LNCAP (cell line): Measurements from ENCODE around the gene SLX4IP.

Experiments
- TF ChIP-seq, protein P1 (sequence below): fragments of 450-650 bp; IDR thresholded peaks from 2 replicates; pipeline ENCODE4 v1.5.1; 2017; ENCODE audit warnings: mild to moderate bottlenecking

Gene SLX4IP

DNA sequence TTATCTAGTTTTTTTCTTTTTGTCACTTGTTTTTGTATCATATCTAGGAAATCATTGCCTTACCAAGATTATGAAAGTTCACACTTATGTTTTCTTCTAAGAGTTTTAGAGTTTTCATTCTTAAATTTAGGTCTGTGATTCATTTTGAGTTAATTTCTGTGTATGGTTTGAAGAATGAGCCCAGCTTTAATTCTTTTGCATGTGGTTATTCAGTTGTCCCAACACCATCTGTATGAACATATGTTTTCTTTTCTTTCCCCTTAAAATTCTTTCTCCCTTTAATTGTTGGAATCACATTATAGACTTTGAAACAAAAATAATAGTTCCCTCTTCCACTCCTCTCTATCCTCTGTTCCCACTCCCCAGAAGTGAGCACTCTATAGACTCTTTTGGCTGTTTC is 85.4 kb downstream of the SLX4IP start:
- TF ChIP-seq, protein P1, sequence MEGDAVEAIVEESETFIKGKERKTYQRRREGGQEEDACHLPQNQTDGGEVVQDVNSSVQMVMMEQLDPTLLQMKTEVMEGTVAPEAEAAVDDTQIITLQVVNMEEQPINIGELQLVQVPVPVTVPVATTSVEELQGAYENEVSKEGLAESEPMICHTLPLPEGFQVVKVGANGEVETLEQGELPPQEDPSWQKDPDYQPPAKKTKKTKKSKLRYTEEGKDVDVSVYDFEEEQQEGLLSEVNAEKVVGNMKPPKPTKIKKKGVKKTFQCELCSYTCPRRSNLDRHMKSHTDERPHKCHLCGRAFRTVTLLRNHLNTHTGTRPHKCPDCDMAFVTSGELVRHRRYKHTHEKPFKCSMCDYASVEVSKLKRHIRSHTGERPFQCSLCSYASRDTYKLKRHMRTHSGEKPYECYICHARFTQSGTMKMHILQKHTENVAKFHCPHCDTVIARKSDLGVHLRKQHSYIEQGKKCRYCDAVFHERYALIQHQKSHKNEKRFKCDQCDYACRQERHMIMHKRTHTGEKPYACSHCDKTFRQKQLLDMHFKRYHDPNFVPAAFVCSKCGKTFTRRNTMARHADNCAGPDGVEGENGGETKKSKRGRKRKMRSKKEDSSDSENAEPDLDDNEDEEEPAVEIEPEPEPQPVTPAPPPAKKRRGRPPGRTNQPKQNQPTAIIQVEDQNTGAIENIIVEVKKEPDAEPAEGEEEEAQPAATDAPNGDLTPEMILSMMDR = no peak

DNA sequence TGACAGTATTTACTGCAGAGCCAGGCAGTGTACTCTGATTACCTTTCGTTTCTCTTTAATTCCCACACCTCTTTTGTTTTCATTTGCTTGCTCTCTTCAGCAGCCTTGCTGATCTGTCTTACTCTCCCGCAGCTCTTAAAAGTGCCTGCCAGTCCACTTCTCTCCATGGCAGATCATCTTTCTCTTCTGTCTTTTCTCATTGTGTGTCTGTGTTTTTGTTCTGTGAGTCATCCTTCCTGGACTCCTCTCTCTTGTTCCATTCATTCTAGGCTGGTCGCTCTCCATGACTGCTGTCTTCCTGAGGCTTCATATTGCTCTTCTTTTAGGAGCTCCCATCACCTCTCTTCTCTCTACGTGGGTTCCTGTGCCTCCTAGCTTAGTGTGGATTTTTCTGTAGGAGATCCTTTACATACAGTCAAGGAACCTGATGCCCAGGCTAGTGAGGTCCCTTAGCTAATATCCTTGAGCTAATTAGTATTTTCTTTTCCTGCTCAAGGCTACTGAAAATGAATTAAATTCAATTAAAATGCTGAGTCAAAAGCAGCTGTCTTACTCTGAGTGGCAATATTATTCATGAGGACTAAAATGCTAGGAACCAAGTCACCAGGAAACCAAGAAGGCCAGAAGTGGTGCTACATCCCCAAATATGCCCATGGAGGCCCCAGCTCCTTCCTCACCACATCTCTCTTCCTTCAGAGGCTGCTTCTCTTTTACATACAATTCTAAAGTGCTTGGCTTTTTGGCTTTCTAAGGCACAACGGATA is 86.1 kb downstream of the SLX4IP start:
- TF ChIP-seq, protein P1 = no peak

DNA sequence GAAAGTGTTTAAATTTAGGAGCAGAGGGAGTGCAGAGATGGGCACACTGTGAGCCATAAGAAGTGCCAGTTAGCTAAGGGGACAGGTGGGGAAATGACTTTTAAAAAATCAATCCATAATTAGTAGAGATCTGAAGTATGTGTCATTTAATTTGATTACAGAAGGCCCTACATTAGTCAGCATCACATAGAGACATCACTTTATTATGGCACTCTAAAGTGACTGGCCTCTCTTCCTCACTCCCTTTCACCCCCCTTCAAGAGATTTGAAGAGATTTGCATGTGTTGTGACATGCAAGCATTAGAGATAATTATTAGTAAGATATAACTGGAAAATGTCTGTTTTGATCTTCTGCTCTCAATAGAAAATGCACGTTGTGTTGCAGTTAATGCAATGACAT is 86.7 kb downstream of the SLX4IP start:
- TF ChIP-seq, protein P1 = no peak

DNA sequence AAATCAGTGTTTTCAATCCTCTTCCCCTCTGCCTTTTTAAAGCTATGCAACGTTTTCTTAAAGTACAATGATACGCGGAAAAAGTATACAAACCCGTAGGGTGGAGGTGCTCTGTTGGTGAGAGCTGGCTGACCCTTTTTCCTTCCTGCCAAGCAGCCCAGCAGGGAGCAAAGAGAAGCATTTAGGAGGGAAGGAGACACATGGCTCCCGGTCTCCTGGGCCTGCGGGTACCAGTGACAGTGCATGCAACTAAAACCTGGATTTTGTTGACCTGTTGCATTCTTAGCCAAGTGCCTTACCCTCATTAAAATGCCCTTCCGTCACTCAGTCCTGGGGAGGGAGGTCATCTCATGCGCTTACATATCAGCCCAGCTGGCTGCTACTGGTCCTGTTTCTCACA is 87.2 kb downstream of the SLX4IP start:
- TF ChIP-seq, protein P1 = no peak

DNA sequence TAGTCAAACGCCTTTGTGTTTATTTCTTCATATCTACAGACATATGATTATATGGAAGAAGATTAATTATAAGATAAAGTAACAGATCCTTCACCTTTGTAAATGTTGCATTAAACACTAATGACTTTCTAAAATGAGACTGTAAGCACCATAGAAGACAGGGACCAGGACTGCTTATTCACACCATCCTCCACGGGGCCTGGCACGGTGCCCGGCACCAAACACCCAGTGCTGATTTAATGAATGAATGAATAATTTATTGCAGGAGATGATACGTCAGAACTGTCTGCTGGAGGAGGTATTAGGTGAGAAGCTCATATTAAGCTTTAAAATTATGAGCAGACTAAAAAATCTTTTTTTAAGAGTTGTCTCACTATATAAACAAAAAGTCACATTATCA is 88.3 kb downstream of the SLX4IP start:
- TF ChIP-seq, protein P1 = no peak

DNA sequence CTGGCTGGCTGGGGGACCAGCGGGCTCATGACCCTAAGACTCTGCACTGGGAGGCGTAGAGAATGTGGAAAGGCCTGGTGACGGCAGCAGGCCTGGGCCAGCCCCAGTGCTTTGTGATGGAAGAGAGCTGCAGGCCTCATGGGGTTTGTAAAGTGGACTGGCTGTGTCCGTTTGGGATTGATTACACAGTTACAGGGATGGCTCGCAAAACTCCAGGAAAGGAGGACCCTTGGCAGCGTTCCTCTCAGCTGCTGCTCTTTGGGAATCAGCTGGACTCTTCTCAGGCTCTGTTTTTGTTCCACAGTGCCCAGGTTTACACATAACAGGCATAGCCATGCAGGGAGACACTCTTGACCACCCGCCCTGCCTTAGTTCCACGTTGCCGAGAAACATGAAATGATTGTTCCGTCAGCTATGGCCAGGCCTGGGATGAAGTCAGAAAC is 89.0 kb downstream of the SLX4IP start:
- TF ChIP-seq, protein P1 = no peak

DNA sequence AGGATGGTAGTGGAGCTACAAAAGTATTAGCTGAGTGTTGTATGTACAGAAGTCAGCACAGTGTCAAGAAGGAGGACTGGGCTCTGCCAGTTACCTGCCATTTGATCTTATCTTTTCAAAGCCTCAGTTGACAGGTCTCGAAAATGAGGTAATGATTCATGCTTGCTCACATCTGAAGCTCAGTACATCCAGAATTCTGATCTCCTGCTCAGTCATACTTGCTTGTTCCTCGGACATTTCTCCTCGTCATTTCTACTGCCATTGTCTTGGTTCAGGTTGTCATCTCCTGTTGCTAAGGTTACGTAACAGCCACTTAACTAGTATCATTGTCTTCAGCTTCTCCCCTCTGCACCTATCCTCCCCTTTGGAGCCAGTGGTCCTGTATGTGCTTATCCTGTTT is 89.5 kb downstream of the SLX4IP start:
- TF ChIP-seq, protein P1 = no peak

DNA sequence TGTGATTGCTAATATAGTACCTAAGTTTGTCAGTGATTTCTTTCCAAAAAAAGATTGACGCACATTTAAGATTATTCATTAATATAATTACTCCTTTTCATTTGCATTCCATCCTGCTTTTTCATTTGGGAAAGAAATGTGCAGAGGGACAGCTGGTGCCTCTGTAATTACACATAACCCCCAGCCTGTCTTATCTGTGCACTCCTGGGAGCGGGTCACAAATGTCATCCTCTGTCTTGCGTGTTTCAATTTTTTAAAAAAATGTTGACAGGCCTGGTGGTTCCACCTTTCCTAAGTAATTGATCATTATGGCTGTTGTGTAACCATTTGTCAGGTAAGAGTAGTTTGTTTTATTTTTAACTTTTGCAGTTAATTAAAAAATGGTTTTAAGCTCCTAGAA is 92.7 kb downstream of the SLX4IP start:
- TF ChIP-seq, protein P1 = no peak
